Uterus (tissue), 2 donors: Measurements from ENCODE around the gene ANXA7.

Experiments used
- CTCF ChIP-seq, 4 experiments: fragments of 200-600 bp in 2 of 4; fragments of 450-650 bp in 2 of 4; sonication (generic) in 2 of 4; IDR thresholded peaks; one replicate each; pipeline ENCODE4 v1.5.1; 2016 to 2019; ENCODE audit warnings: antibody characterized with exemption in 4 of 4, mild to moderate bottlenecking in 2 of 4, moderate library complexity in 1 of 4
- POLR2A ChIP-seq, 2 donors: fragments of 450-650 bp; IDR thresholded peaks; one replicate each; pipeline ENCODE4 v1.6.1; 2016; ENCODE audit warnings: antibody characterized with exemption in 2 of 2, mild to moderate bottlenecking in 1 of 2, moderate library complexity in 1 of 2

GRCh38 chr10:73366381-73367298, 47.2 kb downstream of the ANXA7 start:
- TF ChIP-seq CTCF (IDR thresholded peaks at IDR 0.05) (no peak), POLR2A (IDR thresholded peaks at IDR 0.05) (no peak)
